HG03159 (cell line): ENCODE results near the gene PRKCE.
"Not testable (repeated sequence)": the region's sequence is repeated elsewhere in the genome, so short reads cannot be mapped to it uniquely, and the experiment has no call there.

Experiments used
- ATAC-seq: cut with Tn5 transposase; IDR thresholded peaks from one replicate; pipeline ENCODE4 v1.9.1; 2021; ENCODE audit warnings: mild to moderate bottlenecking, moderate library complexity; ENCODE audit not compliant: unreplicated experiment

Gene PRKCE

GRCh38 chr2:45881970-45882581 is 230.6 kb downstream of the PRKCE start:
- ATAC-seq, result no peak

GRCh38 chr2:45882707-45883602 is 231.5 kb downstream of the PRKCE start:
- ATAC-seq, result no peak

- no peak for ATAC-seq
These were observed 232.1 kb downstream of the PRKCE start for GRCh38 chr2:45883603-45884000.

GRCh38 chr2:45884126-45884525 is 232.7 kb downstream of the PRKCE start:
- no peak for ATAC-seq

GRCh38 chr2:45885171-45885621 is 233.7 kb downstream of the PRKCE start:
- ATAC-seq, result no peak

- no peak for ATAC-seq
These were observed 234.7 kb downstream of the PRKCE start for GRCh38 chr2:45886171-45886663.

- ATAC-seq, result no peak
These were observed 236.7 kb downstream of the PRKCE start for GRCh38 chr2:45888167-45888566.

- ATAC-seq, result no peak
These were observed 237.2 kb downstream of the PRKCE start for GRCh38 chr2:45888641-45889040.

GRCh38 chr2:45889053-45889452 is 237.6 kb downstream of the PRKCE start:
- peak; percentile 91 for ATAC-seq

- no peak for ATAC-seq
These were observed 238.3 kb downstream of the PRKCE start for GRCh38 chr2:45889620-45890370.

- ATAC-seq, result not testable (repeated sequence)
These were observed 238.8 kb downstream of the PRKCE start for GRCh38 chr2:45890371-45890646.

- ATAC-seq, result no peak
These were observed 239.3 kb downstream of the PRKCE start for GRCh38 chr2:45890819-45891218.

- ATAC-seq, result no peak
These were observed 240.4 kb downstream of the PRKCE start for GRCh38 chr2:45891719-45892424.

- ATAC-seq, result no peak
These were observed 240.9 kb downstream of the PRKCE start for GRCh38 chr2:45892425-45892745.

- no peak for ATAC-seq
These were observed 241.3 kb downstream of the PRKCE start for GRCh38 chr2:45892757-45893156.

- ATAC-seq, result no peak
These were observed 242.7 kb downstream of the PRKCE start for GRCh38 chr2:45894211-45894610.

GRCh38 chr2:45895241-45895861 is 243.9 kb downstream of the PRKCE start:
- no peak for ATAC-seq

- no peak for ATAC-seq
These were observed 244.8 kb downstream of the PRKCE start for GRCh38 chr2:45896311-45896710.

- no peak for ATAC-seq
These were observed 246.4 kb downstream of the PRKCE start for GRCh38 chr2:45897842-45898241.

GRCh38 chr2:45898819-45899218 is 247.3 kb downstream of the PRKCE start:
- no peak for ATAC-seq

GRCh38 chr2:45899926-45900325 is 248.5 kb downstream of the PRKCE start:
- ATAC-seq, result no peak
